ACC112 (cell line): Measurements from ENCODE around the gene SLC2A11.

Experiments
- H2AFZ ChIP-seq: fragments of 200-600 bp; sonication (generic); one replicate; pipeline ENCODE4 v1.6.0; 2017; ENCODE audit warnings: antibody characterized with exemption, low read length; ENCODE audit not compliant: unreplicated experiment
- H3K27ac ChIP-seq: fragments of 200-600 bp; sonication (generic); 2 replicates; pipeline ENCODE4 v1.5.1; 2014; ENCODE audit warnings: low read depth, mild to moderate bottlenecking, antibody characterized with exemption, low read length, moderate library complexity
- H3K27me3 ChIP-seq: fragments of 200-600 bp; sonication (generic); 2 replicates; pipeline ENCODE4 v1.6.1; 2014; ENCODE audit warnings: mild to moderate bottlenecking, antibody characterized with exemption, low read length, moderate library complexity, mixed read lengths; ENCODE audit not compliant: insufficient read depth
- H3K36me3 ChIP-seq: fragments of 200-600 bp; sonication (generic); 2 replicates; pipeline ENCODE4 v1.6.1; 2016; ENCODE audit warnings: mild to moderate bottlenecking, antibody characterized with exemption, low read length, moderate library complexity, mixed read lengths; ENCODE audit not compliant: insufficient read depth
- H3K4me1 ChIP-seq: fragments of 200-600 bp; sonication (generic); one replicate; pipeline ENCODE4 v1.6.1; 2016; ENCODE audit warnings: low read length, mixed read lengths; ENCODE audit not compliant: insufficient read depth, unreplicated experiment, control insufficient read depth
- H3K4me3 ChIP-seq: fragments of 200-600 bp; sonication (generic); 2 replicates; pipeline ENCODE4 v1.5.1; 2014; ENCODE audit warnings: mild to moderate bottlenecking, low read depth, low read length
- H3K79me2 ChIP-seq: fragments of 200-600 bp; sonication (generic); one replicate; pipeline ENCODE4 v1.6.0; 2016; ENCODE audit warnings: low read length; ENCODE audit not compliant: control insufficient read depth, unreplicated experiment, insufficient read depth

SLC2A11 gene

GRCh38 chr22:23926561-23926960 is 68.9 kb downstream of the SLC2A11 start:
- H3K4me1 ChIP-seq, result no peaks in the 10 kb centered on the region
- no peak overlapping the region for H2AFZ ChIP-seq
- H3K36me3 ChIP-seq, result peaks cover 9% of the 10 kb centered on the region; the same call in 1 of the 2 replicates
- no peak overlapping the region for H3K4me3 ChIP-seq
- H3K79me2 ChIP-seq, result no peaks in the 10 kb centered on the region
- H3K27me3 ChIP-seq, result no peaks in the 10 kb centered on the region
- H3K27ac ChIP-seq, result no peak overlapping the region
